Mesothelial cell of epicardium (in vitro differentiated cells): Measurements from ENCODE around the gene SMIM20. TPM values are rescaled to one million over a fixed set of nuclear protein-coding genes. Genes with fewer than 3 reads are reported as not detected.

Source experiments
- DNase-seq, 2 experiments: peaks; one replicate each; pipeline ENCODE4 v3.0.0; 2021; ENCODE audit warnings: low spot score in 2 of 2; ENCODE audit not compliant: unreplicated experiment in 2 of 2
- H3K27ac Mint-ChIP-seq: 2 replicates; pipeline ENCODE4 v1.8.0; 2021; ENCODE audit warnings: mixed read lengths
- H3K27me3 Mint-ChIP-seq: 2 replicates; pipeline ENCODE4 v1.8.0; 2021; ENCODE audit warnings: low read depth, mixed read lengths
- H3K36me3 Mint-ChIP-seq: 2 replicates; pipeline ENCODE4 v1.8.0; 2021; ENCODE audit warnings: mixed read lengths
- H3K4me1 Mint-ChIP-seq: 2 replicates; pipeline ENCODE4 v1.8.0; 2021; ENCODE audit warnings: mixed read lengths
- H3K4me3 Mint-ChIP-seq: 2 replicates; pipeline ENCODE4 v1.8.0; 2021; ENCODE audit warnings: mild to moderate bottlenecking, moderate library complexity, mixed read lengths
- H3K9me3 Mint-ChIP-seq: 2 replicates; pipeline ENCODE4 v1.8.0; 2021; ENCODE audit warnings: mixed read lengths
- total RNA-seq: library from RNA; stranded (reverse); gene quantifications from 3 replicates; pipeline ENCODE4 v1.2.1, GENCODE V29; 2021
- TF ChIP-seq, protein P1 (sequence below): fragments of 200-600 bp; sonication (generic); IDR thresholded peaks from one replicate; pipeline ENCODE4 v1.5.0; 2021; ENCODE audit warnings: antibody characterized with exemption; ENCODE audit not compliant: unreplicated experiment

Gene SMIM20
- total RNA-seq, 1 donor from 2014 or later = 30.0 TPM

GRCh38 chr4:25873632-25874129, 40.3 kb upstream of the SMIM20 start:
- peaks cover 13% of the 10 kb centered on the region for H3K4me1 Mint-ChIP-seq
- H3K9me3 Mint-ChIP-seq = no peaks in the 10 kb centered on the region
- H3K27me3 Mint-ChIP-seq = peaks cover 2% of the 10 kb centered on the region
- no peak overlapping the region for H3K4me3 Mint-ChIP-seq
- no peaks in the 10 kb centered on the region for H3K36me3 Mint-ChIP-seq
- TF ChIP-seq, protein P1, sequence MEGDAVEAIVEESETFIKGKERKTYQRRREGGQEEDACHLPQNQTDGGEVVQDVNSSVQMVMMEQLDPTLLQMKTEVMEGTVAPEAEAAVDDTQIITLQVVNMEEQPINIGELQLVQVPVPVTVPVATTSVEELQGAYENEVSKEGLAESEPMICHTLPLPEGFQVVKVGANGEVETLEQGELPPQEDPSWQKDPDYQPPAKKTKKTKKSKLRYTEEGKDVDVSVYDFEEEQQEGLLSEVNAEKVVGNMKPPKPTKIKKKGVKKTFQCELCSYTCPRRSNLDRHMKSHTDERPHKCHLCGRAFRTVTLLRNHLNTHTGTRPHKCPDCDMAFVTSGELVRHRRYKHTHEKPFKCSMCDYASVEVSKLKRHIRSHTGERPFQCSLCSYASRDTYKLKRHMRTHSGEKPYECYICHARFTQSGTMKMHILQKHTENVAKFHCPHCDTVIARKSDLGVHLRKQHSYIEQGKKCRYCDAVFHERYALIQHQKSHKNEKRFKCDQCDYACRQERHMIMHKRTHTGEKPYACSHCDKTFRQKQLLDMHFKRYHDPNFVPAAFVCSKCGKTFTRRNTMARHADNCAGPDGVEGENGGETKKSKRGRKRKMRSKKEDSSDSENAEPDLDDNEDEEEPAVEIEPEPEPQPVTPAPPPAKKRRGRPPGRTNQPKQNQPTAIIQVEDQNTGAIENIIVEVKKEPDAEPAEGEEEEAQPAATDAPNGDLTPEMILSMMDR = no peak
- no peak for DNase-seq
- H3K27ac Mint-ChIP-seq = no peak overlapping the region

GRCh38 chr4:25874655-25875054, 39.4 kb upstream of the SMIM20 start:
- Mint-ChIP-seq H3K4me3 (no peak overlapping the region), H3K27ac (no peak overlapping the region), H3K9me3 (peaks cover 2% of the 10 kb centered on the region), H3K27me3 (no peaks in the 10 kb centered on the region), H3K4me1 (peaks cover 13% of the 10 kb centered on the region), H3K36me3 (no peaks in the 10 kb centered on the region)
- DNase-seq = no peak
- TF ChIP-seq, protein P1 = no peak

- no peak for DNase-seq
- Mint-ChIP-seq H3K4me1 (peaks cover 16% of the 10 kb centered on the region), H3K27me3 (no peaks in the 10 kb centered on the region), H3K9me3 (peaks cover 3% of the 10 kb centered on the region), H3K36me3 (no peaks in the 10 kb centered on the region), H3K27ac (no peak overlapping the region), H3K4me3 (no peak overlapping the region)
- TF ChIP-seq, protein P1 = no peak
Measured at GRCh38 chr4:25875281-25875745, 38.7 kb upstream of the SMIM20 start.

GRCh38 chr4:25878676-25879075, 35.3 kb upstream of the SMIM20 start:
- Mint-ChIP-seq H3K9me3 (peaks cover 3% of the 10 kb centered on the region), H3K36me3 (no peaks in the 10 kb centered on the region), H3K4me1 (peaks cover 13% of the 10 kb centered on the region), H3K4me3 (no peak overlapping the region), H3K27me3 (no peaks in the 10 kb centered on the region), H3K27ac (no peak overlapping the region)
- TF ChIP-seq, protein P1 = no peak
- no peak for DNase-seq

DNA sequence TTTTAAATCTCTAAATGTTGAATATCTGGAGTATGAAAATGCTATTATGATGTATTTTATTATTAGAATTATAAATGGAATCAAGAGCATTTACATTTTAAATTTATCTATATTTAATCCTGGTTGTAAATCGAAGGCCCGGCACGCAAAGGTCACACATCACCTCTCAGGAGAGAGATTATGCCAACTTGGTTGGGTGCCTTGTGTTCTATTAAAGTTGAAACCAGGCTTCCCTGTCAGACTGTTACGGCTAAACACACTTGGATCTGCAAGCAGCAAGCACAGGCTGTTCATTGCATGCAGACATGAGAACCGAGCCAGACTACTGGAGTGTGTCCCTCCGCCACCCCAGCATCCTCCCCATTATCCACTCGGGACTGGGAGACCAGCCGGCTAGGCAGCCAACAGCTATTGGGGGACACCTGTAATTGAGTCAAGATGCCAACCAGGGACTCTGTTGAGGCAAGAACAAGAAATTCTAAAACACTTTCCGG, 34.9 kb upstream of the SMIM20 start:
- TF ChIP-seq, protein P1 = no peak
- H3K4me1 Mint-ChIP-seq = peaks cover 13% of the 10 kb centered on the region
- H3K9me3 Mint-ChIP-seq = peaks cover 3% of the 10 kb centered on the region
- H3K27ac Mint-ChIP-seq = no peak overlapping the region
- DNase-seq = no peak
- H3K36me3 Mint-ChIP-seq = no peaks in the 10 kb centered on the region
- no peaks in the 10 kb centered on the region for H3K27me3 Mint-ChIP-seq
- H3K4me3 Mint-ChIP-seq = no peak overlapping the region
